ENCODE measurements around the gene SAMD14. TPM values are rescaled to one million over a fixed set of nuclear protein-coding genes. Genes with fewer than 3 reads are reported as not detected.
A peak's percentile ranks its signal among the peaks of the same experiment; 100 is the strongest.

SAMD14 gene
- total and polyA plus RNA-seq, 12 donors, result 1.5 to 3.8 (median 2.0) TPM

DNA sequence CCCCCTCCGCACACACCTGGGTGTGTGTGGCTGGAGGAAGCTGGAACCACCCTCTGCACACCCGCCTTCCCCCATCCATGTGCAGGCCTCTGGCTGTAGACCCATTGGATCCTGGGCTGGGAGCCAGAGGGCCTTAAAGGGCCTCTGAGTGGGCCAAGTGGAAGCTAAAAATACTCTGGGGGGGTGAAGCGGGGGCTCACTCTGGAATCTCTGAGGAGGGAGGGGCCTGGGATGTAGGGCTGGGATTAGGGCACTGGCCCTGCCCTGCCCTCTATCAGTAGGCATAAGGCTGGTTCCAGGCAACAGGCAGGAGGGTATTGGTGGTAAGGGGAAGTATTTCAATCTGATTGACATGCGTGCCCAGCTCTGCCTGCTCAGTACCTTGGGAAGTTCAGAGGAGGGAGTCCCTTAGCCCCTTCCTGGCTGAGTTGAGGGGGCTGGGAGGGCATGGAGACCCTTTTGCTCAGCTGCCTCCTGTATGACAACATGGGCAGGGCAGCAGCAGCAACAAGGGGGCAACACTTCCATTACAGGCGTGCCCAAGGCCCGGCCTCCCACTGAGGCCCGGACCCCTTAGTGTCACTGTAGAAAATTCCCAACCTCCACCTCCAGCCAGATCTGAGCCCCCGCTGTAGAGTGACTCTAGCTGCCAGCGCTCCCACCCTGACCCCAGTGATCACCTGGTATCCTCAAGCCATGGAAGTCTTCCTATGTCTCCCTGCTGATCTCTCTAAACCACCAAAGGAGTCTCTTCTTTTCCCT is 68.8 kb downstream of the SAMD14 start:
- Histone ChIP-seq H3K9me3 (no peaks in the 10 kb centered on the region), H3K4me3 (peak overlapping the region in 8 of 10 donors; percentile 1 to 37 (median 15)), H3K27ac (peak overlapping the region; percentile 72 to 97 (median 90)), H3K36me3 (no peaks in the 10 kb centered on the region), H3K27me3 (peaks cover 0 to 11% (median 0%) of the 10 kb centered on the region in 7 donors), H3K4me1 (peaks cover 57 to 100% (median 92%) of the 10 kb centered on the region in 9 donors)
- 52 to 60% methylated on average over 9 of the region's 9 CpGs for WGBS, 2 donors
- intact Hi-C loops (cut with DNase I), result no loop called here
- ATAC-seq, result peak; percentile 63 to 88 (median 78)
- DNase-seq, result peak; percentile 83 to 91
- TF ChIP-seq, protein P1, sequence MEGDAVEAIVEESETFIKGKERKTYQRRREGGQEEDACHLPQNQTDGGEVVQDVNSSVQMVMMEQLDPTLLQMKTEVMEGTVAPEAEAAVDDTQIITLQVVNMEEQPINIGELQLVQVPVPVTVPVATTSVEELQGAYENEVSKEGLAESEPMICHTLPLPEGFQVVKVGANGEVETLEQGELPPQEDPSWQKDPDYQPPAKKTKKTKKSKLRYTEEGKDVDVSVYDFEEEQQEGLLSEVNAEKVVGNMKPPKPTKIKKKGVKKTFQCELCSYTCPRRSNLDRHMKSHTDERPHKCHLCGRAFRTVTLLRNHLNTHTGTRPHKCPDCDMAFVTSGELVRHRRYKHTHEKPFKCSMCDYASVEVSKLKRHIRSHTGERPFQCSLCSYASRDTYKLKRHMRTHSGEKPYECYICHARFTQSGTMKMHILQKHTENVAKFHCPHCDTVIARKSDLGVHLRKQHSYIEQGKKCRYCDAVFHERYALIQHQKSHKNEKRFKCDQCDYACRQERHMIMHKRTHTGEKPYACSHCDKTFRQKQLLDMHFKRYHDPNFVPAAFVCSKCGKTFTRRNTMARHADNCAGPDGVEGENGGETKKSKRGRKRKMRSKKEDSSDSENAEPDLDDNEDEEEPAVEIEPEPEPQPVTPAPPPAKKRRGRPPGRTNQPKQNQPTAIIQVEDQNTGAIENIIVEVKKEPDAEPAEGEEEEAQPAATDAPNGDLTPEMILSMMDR (IDR thresholded peaks at IDR 0.05), result peak in 1 of 9 donors; percentile 6

Other genes with a start within 250 kb of the SAMD14 start
- gene DLX4, start 161.0 kb downstream of the SAMD14 start, total RNA-seq, result under 1 TPM in 1 of 10 donors, not detected in 9; 0.26 TPM
- gene DLX4, start 161.0 kb downstream of the SAMD14 start, polyA plus RNA-seq, result under 1 TPM in 1 of 2 donors, not detected in 1; 0.03 TPM
- gene DLX3, start 134.9 kb downstream of the SAMD14 start, total RNA-seq, result under 1 TPM in 2 of 10 donors, not detected in 8; 0.11 to 0.23 TPM
- gene DLX3, start 134.9 kb downstream of the SAMD14 start, polyA plus RNA-seq, result under 1 TPM in 1 of 2 donors, not detected in 1; 0.03 TPM
- gene ITGA3, start 74.0 kb downstream of the SAMD14 start, total RNA-seq, result 10 to 100 TPM; 12.5 to 44.2 (median 22.5) TPM
- 10 to 100 TPM; 26.1 to 39.9 TPM for gene ITGA3, start 74.0 kb downstream of the SAMD14 start, polyA plus RNA-seq
- gene PDK2, start 34.8 kb downstream of the SAMD14 start, total RNA-seq, result 100 to 1,000 TPM; 161 to 337 (median 231) TPM
- 100 to 1,000 TPM in 1 of 2 donors, 10 to 100 TPM in 1; 88.1 to 129 TPM for gene PDK2, start 34.8 kb downstream of the SAMD14 start, polyA plus RNA-seq
- gene PPP1R9B, start 20.5 kb upstream of the SAMD14 start, total RNA-seq, result 10 to 100 TPM; 17.3 to 45.4 (median 26.9) TPM
- 10 to 100 TPM; 22.4 to 42.7 TPM for gene PPP1R9B, start 20.5 kb upstream of the SAMD14 start, polyA plus RNA-seq
- 100 to 1,000 TPM; 136 to 204 (median 158) TPM for gene SGCA, start 35.8 kb upstream of the SAMD14 start, total RNA-seq
- gene SGCA, start 35.8 kb upstream of the SAMD14 start, polyA plus RNA-seq, result 100 to 1,000 TPM; 137 to 314 TPM
- gene COL1A1, start 71.5 kb upstream of the SAMD14 start, total RNA-seq, result 100 to 1,000 TPM in 1 of 10 donors, 10 to 100 TPM in 9; 31.7 to 455 (median 45.9) TPM
- gene COL1A1, start 71.5 kb upstream of the SAMD14 start, polyA plus RNA-seq, result 10 to 100 TPM; 30.2 to 81.5 TPM
- gene TMEM92, start 144.3 kb upstream of the SAMD14 start, total RNA-seq, result not detected
- under 1 TPM in 1 of 2 donors, not detected in 1; 0.04 TPM for gene TMEM92, start 144.3 kb upstream of the SAMD14 start, polyA plus RNA-seq
- 10 to 100 TPM; 11.2 to 17.1 (median 11.9) TPM for gene XYLT2, start 216.0 kb upstream of the SAMD14 start, total RNA-seq
- 10 to 100 TPM in 1 of 2 donors, 1 to 10 TPM in 1; 8.1 to 14.6 TPM for gene XYLT2, start 216.0 kb upstream of the SAMD14 start, polyA plus RNA-seq
- gene MRPL27, start 243.0 kb upstream of the SAMD14 start, total RNA-seq, result 10 to 100 TPM; 54.8 to 90.0 (median 63.0) TPM
- 100 to 1,000 TPM; 241 to 253 TPM for gene MRPL27, start 243.0 kb upstream of the SAMD14 start, polyA plus RNA-seq
- gene EME1, start 243.1 kb upstream of the SAMD14 start, total RNA-seq, result 1 to 10 TPM in 2 of 10 donors, under 1 TPM in 8; 0.25 to 1.8 (median 0.67) TPM
- under 1 TPM; 0.20 to 0.51 TPM for gene EME1, start 243.1 kb upstream of the SAMD14 start, polyA plus RNA-seq